Measurements from ENCODE around the gene CDK13. TPM values are rescaled to one million over a fixed set of nuclear protein-coding genes. Genes with fewer than 3 reads are reported as not detected.

CDK13 gene
- polyA plus RNA-seq, 4 donors, result 50.8 to 77.3 (median 60.1) TPM

DNA sequence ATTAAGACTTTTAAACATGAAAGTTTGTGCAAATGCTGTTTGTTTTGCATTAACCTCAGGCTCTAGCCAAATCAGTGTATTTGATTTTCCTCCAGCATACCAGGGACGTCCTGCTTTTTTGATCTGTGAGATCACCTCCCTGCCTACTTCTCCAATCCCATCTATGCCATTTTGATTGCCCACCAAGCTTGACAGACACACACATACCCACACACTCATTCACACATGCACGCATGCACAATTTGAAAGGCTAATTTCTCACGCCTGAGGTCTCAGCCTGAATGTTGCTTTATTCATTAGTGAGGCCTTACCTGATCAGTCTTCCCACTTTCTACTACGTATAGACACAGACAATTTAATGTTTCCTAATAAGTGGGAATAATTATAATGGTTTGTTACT, 53.5 kb downstream of the CDK13 start:
- DNase-seq (ENCODE audit: low read depth in 4 of 4, low spot score in 3 of 4), result no peak

DNA sequence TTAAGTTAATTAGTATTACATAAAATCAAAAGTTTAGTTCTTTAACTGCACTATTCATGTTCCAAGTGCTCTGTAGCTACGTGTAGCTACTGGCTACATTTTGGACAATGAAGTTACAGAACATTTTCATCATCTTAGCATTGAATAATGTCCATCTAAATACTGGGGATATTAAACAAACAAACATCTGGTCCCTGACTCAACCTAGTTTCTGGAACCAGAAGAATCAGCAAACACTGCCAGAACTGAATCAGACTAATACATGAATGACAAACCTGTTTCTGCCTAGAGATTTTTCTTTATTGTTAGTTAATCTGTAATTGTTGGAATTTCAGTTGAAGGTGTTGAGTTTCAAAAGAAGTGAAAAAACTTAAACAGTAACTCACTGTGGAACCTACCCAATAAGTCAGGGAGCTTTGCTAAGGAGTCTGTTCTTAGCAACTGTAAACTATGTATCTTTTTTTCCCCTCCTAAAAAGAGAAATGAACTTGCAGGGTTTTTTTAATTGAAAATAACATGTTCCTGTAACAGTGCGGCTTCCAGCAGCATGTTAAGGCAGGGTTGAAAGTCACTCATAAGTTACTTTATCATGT, 58.3 kb downstream of the CDK13 start:
- no peak for DNase-seq (ENCODE audit: low read depth in 4 of 4, low spot score in 3 of 4)

- DNase-seq (ENCODE audit: low read depth in 4 of 4, low spot score in 3 of 4), result no peak
Measured at GRCh38 chr7:40009301-40009700, 59.2 kb downstream of the CDK13 start.

DNA sequence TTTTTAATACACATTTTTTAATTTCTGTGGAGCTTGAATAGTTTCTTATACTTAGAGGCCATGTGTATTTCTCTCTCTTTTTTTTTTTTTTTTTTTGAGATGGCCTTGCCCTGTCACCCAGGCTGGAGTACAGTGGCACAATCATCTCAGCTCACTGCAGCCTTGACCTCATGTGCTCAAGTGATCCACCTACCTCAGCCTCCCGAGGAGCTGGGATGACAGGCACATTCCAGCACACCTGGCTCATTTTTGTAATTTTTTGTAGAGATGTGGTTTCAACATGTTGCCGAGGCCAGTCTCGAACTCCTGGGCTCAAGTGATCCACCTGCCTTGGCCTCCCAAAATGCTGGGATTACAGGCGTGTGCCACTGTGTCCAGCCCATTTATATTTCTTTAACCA, 64.3 kb downstream of the CDK13 start:
- no peak for DNase-seq (ENCODE audit: low read depth in 4 of 4, low spot score in 3 of 4)

DNA sequence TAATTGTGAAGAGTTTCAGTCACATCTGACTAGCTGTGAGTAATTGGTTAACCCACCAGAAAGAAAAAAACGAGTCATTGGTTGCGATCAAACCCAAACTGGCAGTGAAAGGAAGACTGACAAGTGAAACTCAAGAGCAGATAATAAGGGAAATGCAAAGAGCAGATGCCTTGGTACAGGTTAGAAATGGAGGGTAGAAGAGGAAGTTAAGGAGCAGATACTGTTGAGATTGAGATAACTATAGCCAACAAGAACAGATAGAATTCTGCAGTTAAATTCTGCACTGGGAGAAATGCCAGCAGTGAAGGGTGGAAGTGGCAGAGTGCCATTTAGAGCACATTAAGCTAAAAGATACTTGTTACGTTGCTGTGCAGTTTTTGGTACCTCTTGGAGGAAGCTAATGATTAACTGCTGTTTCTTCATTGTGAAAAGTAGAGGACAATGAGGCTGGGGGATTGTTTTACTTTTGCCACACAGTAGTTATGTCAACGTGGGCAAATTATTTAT, 65.8 kb downstream of the CDK13 start:
- no peak for DNase-seq (ENCODE audit: low read depth in 4 of 4, low spot score in 3 of 4)

GRCh38 chr7:40019558-40019957, 69.5 kb downstream of the CDK13 start:
- no peak for DNase-seq (ENCODE audit: low read depth in 4 of 4, low spot score in 3 of 4)

DNA sequence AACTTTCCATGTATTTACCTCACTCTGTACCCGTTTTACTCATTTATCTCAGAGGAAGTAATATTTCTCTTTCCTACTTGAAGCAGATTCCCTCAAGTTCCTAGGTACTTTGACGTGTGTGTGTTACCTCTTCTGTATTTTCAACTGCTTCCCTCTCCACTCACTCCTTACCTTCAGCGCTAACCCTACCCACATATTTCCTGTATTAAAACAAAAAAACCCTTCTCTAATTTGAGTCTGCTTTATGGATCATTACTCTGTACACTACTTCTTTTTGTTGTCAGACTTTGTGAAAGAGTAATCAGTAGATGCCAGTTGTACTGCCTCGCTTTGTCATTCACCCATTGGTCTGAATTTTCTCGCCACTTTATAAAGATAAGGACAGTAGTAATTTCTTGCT, 74.0 kb downstream of the CDK13 start:
- no peak for DNase-seq (ENCODE audit: low read depth in 4 of 4, low spot score in 3 of 4)

- no peak for DNase-seq (ENCODE audit: low read depth in 4 of 4, low spot score in 3 of 4)
Measured at GRCh38 chr7:40024841-40025240, 74.8 kb downstream of the CDK13 start.

DNA sequence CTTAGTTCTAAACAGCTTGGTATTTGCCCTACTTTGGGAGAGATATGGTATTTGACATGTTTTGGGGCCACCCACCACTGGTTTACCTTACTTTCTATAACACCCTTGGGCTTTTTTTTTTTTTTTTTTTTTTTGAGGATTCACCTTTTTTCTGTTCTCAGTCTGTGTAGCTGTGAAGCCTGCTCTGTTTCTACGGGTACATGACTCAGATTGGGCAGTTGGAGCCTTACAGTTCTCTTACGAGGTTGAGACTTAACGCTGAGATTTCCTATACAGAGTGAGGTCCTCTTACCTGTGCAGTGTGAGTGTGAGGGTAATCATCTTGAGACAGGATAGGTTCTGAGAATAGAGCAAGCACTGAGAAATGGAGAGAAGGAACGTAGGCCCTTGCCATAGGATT, 77.5 kb downstream of the CDK13 start:
- DNase-seq (ENCODE audit: low read depth in 4 of 4, low spot score in 3 of 4), result no peak

- no peak for DNase-seq (ENCODE audit: low read depth in 4 of 4, low spot score in 3 of 4)
Measured at GRCh38 chr7:40033826-40034225, 83.8 kb downstream of the CDK13 start.

DNA sequence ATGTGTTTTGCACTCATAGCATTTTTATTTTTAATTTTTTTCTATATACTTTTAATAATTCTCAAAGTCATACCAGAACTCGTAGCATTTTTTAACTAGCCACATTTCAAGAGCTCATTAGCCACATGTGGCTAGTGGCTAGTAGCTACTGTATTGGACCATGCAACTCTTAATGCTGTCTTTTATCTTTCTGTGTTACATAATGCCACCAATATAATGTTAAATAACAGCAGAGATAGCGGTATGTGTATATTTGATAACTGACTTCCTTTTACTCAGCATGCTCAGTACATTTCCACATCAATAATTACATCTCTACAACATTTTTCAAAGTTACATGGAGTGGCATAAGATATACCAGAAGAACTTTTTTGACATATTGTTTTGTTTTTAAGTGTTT, 91.4 kb downstream of the CDK13 start:
- DNase-seq (ENCODE audit: low read depth in 4 of 4, low spot score in 3 of 4), result no peak

- no peak for DNase-seq (ENCODE audit: low read depth in 4 of 4, low spot score in 3 of 4)
Measured at GRCh38 chr7:40043164-40043563, 93.1 kb downstream of the CDK13 start.

GRCh38 chr7:40047661-40048060, 97.6 kb downstream of the CDK13 start:
- DNase-seq (ENCODE audit: low read depth in 4 of 4, low spot score in 3 of 4), result no peak

- DNase-seq (ENCODE audit: low read depth in 4 of 4, low spot score in 3 of 4), result no peak
Measured at GRCh38 chr7:40057292-40057691, 107.2 kb downstream of the CDK13 start.

DNA sequence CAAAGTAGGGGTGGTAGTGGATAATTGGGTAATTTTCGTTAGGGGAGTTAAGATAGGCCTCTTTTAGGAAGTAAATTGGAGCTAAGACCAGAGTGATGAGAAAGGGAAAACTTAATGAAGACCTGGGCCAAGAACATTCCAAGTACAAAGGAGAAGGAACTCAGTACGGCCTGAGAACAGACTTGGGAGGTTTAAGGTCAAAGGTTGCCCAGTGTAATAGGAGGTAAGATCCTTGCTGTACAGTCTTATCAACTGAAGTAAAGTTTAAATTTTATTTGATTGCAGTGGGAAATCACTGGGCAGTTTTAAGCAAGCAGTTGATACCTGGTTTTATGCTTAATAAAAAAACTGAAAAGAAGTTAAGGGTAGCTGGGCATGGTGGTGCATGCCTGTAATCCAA, 108.0 kb downstream of the CDK13 start:
- no peak for DNase-seq (ENCODE audit: low read depth in 4 of 4, low spot score in 3 of 4)

DNA sequence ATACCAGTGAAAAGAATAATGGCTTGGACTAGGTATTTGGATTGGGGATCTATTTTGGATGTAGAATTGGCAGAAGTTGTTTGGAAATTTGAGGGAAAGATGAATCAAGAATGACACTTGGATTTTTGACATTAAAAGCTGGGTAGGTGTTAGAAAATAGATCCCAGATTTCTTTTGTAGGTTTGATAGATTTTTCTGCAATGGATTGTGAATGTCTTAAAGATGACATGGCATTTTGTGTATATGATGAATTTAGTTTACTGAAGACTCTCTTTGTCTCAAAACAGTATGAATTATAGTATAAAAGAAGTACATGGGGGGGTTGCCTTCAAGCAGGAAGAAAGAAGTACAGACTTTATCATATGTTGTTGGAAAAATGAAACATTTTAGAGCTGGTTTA, 108.6 kb downstream of the CDK13 start:
- DNase-seq (ENCODE audit: low read depth in 4 of 4, low spot score in 3 of 4), result no peak

DNA sequence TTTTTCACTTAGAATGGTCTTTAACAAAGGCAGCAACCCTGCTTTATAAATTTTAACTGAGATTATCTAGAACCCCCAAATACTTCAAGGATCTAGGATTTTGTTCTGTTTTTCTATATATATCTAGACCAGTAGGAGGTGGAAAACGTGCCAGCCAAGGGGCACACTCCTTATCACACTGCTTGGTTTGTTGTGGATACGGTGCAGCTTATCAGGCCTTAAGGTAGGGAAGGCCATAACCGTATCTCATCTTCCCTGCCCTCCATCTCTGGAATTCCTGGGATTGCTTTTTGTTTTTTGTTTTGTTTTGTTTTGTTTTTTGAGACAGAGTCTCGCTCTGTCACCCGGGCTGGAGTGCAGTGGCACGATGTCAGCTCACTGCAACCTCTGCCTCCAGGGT, 109.0 kb downstream of the CDK13 start:
- DNase-seq (ENCODE audit: low read depth in 4 of 4, low spot score in 3 of 4), result no peak

GRCh38 chr7:40072268-40072667, 122.2 kb downstream of the CDK13 start:
- no peak for DNase-seq (ENCODE audit: low read depth in 4 of 4, low spot score in 3 of 4)

- DNase-seq (ENCODE audit: low read depth in 4 of 4, low spot score in 3 of 4), result no peak
Measured at GRCh38 chr7:40073239-40073638, 123.2 kb downstream of the CDK13 start.

GRCh38 chr7:40077849-40078248, 127.8 kb downstream of the CDK13 start:
- no peak for DNase-seq (ENCODE audit: low read depth in 4 of 4, low spot score in 3 of 4)

DNA sequence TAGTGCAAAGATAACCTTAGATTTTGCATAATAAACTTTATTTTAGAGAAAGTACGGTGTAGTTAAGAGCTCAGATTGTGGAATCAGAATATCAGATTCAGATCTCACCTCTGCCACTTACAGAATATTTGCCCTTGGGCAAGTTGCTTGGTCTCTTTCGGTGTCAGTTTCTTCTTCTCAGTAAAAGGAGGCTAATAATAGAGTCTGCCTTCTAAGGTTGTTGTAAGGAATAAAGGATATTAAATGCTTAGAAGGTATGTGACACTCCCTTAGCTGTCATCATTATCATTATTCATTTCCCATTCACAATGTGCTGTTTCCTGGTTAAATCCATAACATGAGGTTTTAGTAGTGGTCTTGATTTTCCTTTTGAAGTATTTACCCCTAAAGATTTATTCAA, 142.1 kb downstream of the CDK13 start:
- no peak for DNase-seq (ENCODE audit: low read depth in 4 of 4, low spot score in 3 of 4)

DNA sequence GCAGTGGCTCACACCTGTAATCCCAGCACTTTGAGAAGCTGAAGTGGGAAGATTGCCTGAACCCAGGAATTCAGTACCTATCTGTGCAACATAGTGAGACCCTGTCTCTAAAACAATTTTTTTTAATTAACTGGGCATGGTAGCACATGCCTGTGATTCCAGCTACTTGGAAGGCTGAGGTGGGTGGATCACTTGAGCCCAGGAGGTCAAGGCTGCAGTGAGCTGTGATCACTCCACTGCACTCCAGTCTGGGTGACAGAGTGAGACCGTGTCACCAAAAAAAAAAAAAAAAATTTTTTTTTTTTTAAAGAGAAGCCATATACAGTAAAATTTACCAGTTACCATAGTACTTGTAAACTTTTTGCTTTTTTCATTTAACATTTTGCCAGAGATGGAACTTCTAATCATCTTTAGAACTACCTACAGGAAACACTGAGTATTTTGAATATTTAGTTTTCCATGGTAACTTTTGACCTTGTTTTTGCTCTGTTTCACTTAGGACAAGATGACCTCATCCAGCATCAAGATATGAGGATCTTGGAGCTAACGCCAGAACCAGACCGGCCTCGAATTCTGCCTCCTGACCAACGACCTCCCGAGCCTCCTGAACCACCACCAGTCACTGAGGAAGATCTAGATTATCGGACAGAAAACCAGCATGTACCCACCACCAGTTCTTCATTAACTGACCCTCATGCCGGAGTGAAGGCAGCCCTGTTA, 143.7 kb downstream of the CDK13 start:
- DNase-seq (ENCODE audit: low read depth in 4 of 4, low spot score in 3 of 4), result no peak

Measured in right renal pelvis (tissue), 4 donors.